Right atrium auricular region (tissue), 2 donors: ENCODE measurements around the gene S100A7A. TPM values are rescaled to one million over a fixed set of nuclear protein-coding genes. Genes with fewer than 3 reads are reported as not detected.

ENCODE experiments used
- DNase-seq: peaks from one replicate; pipeline ENCODE4 v3.0.0-alpha.2; 2019; ENCODE audit warnings: low spot score
- H3K27ac ChIP-seq, 2 donors: fragments of 200-600 bp; sonication (generic); 1 replicate in 1 of 2; 2 replicates in 1 of 2; pipeline ENCODE4 v1.5.1; 2016 to 2019
- H3K27me3 ChIP-seq, 2 donors: fragments of 200-600 bp; sonication (generic); one replicate each; pipeline versions ENCODE4 v1.5.1 to v1.6.0; 2017 to 2019
- H3K36me3 ChIP-seq: fragments of 200-600 bp; sonication (generic); one replicate; pipeline ENCODE4 v1.5.1; 2016
- H3K4me1 ChIP-seq, 2 donors: fragments of 200-600 bp; sonication (generic); one replicate each; pipeline versions ENCODE4 v1.5.1 to v1.6.0; 2017 to 2019
- H3K4me3 ChIP-seq, 2 donors: fragments of 200-600 bp; sonication (generic); 1 replicate in 1 of 2; 2 replicates in 1 of 2; pipeline ENCODE4 v1.5.1; 2017 to 2019; ENCODE audit warnings: mild to moderate bottlenecking in 1 of 2, moderate library complexity in 1 of 2
- H3K9me3 ChIP-seq, 2 donors: fragments of 200-600 bp; sonication (generic); one replicate each; pipeline ENCODE4 v1.5.1; 2019
- total RNA-seq, 2 donors: library from RNA; depleted of rRNA; stranded (reverse); fragments of >200 nt; gene quantifications; one replicate each; pipeline ENCODE4 v1.1.0, GENCODE V29; 2016
- TF ChIP-seq, protein P1 (sequence below), 2 donors: fragments of 200-600 bp; sonication (generic); IDR thresholded peaks; one replicate each; pipeline ENCODE4 v1.5.1; 2019; ENCODE audit warnings: antibody characterized with exemption in 2 of 2

Gene S100A7A
- total RNA-seq, 2 donors from 2014 or later, result not detected

DNA sequence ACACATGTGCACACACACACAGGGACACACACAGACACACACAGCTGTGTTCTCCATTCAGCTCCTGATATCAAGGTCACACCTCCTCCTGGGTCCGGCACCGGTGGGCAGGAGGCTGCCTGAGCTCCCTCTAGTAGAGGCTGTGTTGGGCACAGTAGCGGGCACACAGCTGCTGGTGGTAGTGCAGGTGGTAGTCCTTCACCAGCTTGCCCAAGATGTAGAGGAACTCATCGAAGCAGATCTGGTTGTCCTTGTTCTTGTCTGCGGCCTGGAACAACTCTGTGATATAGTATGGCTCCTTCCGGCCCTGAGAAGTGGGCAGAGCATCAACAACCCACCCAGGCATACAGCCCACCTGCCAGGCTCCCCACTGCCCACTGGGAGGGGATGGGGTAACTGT, 19.9 kb upstream of the S100A7A start:
- no peak overlapping the region for H3K4me3 ChIP-seq
- no peak overlapping the region for H3K27ac ChIP-seq
- peak; percentile 26 for DNase-seq
- H3K27me3 ChIP-seq, result no peaks in the 10 kb centered on the region
- H3K36me3 ChIP-seq, result no peaks in the 10 kb centered on the region
- H3K9me3 ChIP-seq, result no peaks in the 10 kb centered on the region
- peaks cover 0 to under 1% of the 10 kb centered on the region in 2 donors for H3K4me1 ChIP-seq
- TF ChIP-seq, protein P1, sequence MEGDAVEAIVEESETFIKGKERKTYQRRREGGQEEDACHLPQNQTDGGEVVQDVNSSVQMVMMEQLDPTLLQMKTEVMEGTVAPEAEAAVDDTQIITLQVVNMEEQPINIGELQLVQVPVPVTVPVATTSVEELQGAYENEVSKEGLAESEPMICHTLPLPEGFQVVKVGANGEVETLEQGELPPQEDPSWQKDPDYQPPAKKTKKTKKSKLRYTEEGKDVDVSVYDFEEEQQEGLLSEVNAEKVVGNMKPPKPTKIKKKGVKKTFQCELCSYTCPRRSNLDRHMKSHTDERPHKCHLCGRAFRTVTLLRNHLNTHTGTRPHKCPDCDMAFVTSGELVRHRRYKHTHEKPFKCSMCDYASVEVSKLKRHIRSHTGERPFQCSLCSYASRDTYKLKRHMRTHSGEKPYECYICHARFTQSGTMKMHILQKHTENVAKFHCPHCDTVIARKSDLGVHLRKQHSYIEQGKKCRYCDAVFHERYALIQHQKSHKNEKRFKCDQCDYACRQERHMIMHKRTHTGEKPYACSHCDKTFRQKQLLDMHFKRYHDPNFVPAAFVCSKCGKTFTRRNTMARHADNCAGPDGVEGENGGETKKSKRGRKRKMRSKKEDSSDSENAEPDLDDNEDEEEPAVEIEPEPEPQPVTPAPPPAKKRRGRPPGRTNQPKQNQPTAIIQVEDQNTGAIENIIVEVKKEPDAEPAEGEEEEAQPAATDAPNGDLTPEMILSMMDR (IDR thresholded peaks at IDR 0.05), result no peak

DNA sequence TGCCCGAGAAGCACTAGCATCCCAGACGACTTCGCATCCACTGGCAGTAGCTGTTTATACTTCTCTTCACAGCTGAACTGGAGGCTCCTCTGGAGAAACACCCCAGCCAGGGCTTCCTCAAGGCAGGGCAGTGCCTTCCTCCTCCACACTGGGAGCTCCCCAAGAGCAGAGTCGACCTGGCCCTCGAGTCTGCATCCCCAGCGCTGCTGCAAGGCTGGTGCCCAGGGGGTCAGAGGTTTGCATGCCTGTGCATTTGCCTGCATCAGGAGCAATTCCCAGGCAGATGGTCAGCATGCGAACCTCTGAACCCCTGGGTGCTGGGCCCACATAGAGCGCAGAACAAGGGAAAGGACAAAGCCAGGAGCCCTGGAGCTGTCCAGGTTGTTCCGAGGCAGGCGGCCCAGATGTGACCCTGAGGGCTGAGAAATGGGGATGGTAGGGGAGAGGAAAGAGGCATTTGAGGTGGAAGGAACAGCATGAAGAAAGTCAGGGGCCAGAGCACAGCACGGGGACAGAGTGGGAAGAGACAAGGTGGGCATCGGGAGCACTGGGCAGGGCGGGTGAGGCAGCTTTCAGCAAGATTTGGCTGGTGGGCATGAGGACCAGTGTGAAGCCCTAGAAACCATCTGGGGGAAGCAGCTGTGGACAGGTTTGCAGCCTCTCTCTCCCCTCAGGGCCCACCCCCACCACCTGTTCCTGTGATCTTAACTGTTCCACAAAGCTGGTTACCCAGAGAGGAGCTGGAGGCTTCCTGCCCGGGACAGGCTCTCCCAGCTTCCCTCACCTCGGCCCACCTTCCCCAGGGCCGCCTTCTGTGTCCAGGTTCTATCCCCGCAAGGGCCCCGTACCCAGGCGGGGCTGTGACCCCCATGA, 19.0 kb upstream of the S100A7A start:
- Histone ChIP-seq H3K4me1 (no peaks in the 10 kb centered on the region), H3K36me3 (no peaks in the 10 kb centered on the region), H3K4me3 (no peak overlapping the region), H3K9me3 (no peaks in the 10 kb centered on the region), H3K27me3 (no peaks in the 10 kb centered on the region), H3K27ac (no peak overlapping the region)
- DNase-seq, result peak; percentile 54
- TF ChIP-seq, protein P1 (IDR thresholded peaks at IDR 0.05), result no peak

DNA sequence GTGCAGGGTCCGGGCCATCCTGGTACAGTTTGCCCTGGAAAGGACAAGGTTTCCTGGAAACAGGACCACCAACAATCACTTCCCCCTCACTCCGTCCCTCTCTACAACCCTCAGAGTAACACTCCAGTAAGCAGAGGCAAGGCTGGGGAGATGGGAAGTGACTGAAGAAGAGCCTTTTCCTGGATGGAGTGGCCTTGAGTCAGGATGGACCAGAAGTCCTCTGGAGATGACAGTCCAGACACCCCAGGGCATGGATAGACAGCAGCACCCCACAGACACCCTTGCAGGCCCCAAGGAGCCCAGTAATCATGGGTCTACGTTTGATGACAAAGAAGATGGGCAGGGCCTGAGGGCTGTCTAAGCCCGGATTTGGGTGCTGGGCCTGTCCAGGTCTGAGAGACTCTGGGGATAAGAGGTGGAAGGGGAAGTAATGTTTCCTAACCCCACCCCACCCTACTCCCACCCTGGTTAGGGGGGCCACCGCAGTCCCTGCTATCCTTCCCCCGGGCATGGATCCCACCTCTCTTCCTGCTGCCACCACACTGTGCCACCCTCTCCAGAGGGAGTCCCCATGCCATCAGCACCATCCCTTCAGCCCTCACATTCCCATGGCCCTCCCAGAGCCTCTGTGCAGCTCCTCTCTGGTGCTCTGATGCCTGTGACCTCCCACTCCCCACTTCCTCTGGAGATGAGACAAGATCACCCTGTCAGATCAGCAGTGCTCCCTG, 18.2 kb upstream of the S100A7A start:
- TF ChIP-seq, protein P1 (IDR thresholded peaks at IDR 0.05), result no peak
- Histone ChIP-seq H3K27ac (no peak overlapping the region), H3K36me3 (no peaks in the 10 kb centered on the region), H3K4me3 (no peak overlapping the region), H3K9me3 (no peaks in the 10 kb centered on the region), H3K27me3 (no peaks in the 10 kb centered on the region), H3K4me1 (no peaks in the 10 kb centered on the region)
- peak; percentile 48 for DNase-seq

DNA sequence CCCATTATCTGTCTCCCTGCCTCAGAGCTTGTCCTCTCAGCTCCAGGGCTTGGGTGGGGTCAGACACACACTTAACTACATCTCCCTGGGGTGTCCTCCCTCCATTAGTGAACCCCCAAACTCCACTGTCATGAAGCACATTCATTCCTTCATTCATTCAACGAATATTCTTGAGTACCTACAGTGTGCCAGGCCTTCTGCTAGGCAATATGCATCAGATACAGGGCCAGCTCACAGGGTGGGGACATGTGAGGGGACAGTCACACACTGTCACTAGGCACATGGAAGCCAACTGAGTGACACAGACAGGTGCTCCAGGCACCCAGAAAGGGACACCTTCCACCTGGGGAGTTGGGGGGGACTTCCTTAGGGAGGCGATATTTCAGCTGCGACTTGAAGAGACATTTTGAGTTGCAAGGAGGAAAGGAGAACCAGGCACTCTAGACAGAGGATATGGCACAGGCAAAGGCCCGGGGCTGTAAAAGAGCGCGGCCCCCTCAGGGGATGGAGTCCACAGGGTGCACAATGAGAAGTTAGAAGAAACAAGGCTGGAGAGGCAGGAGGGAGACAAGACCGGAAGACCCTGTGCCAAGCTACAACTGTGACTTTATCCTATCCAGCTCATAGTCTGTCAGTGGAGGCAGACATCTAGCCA, 16.8 kb upstream of the S100A7A start:
- no peaks in the 10 kb centered on the region for H3K27me3 ChIP-seq
- H3K9me3 ChIP-seq, result no peaks in the 10 kb centered on the region
- no peaks in the 10 kb centered on the region for H3K4me1 ChIP-seq
- no peaks in the 10 kb centered on the region for H3K36me3 ChIP-seq
- no peak overlapping the region for H3K4me3 ChIP-seq
- no peak overlapping the region for H3K27ac ChIP-seq
- DNase-seq, result no peak
- TF ChIP-seq, protein P1 (IDR thresholded peaks at IDR 0.05), result no peak

DNA sequence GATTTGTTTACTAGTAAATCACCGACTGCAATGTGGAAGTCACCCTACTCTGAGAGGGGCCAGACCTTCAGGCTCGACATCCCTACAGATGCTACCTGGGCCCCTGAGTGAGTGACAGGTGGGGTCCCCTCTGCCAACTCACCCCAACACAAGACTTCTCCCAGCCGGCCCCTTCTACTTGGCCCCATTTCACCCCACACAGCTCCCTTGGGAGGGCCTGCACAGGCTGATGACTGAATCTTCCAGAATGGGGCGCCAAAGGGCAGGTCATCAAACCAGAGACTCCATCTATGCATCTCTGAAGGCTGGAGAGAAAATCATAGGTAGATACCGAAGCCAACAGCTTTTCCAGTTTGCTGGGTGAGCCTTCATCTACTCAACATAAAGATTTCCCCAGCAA, 16.1 kb upstream of the S100A7A start:
- H3K9me3 ChIP-seq, result no peaks in the 10 kb centered on the region
- no peaks in the 10 kb centered on the region for H3K4me1 ChIP-seq
- no peaks in the 10 kb centered on the region for H3K27me3 ChIP-seq
- DNase-seq, result peak; percentile 36
- H3K4me3 ChIP-seq, result no peak overlapping the region
- TF ChIP-seq, protein P1 (IDR thresholded peaks at IDR 0.05), result no peak
- H3K27ac ChIP-seq, result no peak overlapping the region
- no peaks in the 10 kb centered on the region for H3K36me3 ChIP-seq
